Kidney capillary endothelial cell (primary cell): ENCODE data around the gene GOLGA8B.
"Not testable (repeated sequence)": the region's sequence is repeated elsewhere in the genome, so short reads cannot be mapped to it uniquely, and the experiment has no call there.

Experiments
- DNase-seq: peaks from one replicate; pipeline ENCODE4 v3.0.0-alpha.2; 2018; ENCODE audit warnings: low spot score

Gene GOLGA8B, protein sequence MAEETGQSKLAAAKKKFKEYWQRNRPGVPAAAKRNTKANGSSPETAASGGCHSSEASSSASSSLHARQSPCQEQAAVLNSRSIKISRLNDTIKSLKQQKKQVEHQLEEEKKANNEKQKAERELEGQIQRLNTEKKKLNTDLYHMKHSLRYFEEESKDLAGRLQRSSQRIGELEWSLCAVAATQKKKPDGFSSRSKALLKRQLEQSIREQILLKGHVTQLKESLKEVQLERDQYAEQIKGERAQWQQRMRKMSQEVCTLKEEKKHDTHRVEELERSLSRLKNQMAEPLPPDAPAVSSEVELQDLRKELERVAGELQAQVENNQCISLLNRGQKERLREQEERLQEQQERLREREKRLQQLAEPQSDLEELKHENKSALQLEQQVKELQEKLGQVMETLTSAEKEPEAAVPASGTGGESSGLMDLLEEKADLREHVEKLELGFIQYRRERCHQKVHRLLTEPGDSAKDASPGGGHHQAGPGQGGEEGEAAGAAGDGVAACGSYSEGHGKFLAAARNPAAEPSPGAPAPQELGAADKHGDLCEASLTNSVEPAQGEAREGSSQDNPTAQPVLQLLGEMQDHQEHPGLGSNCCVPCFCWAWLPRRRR

DNA sequence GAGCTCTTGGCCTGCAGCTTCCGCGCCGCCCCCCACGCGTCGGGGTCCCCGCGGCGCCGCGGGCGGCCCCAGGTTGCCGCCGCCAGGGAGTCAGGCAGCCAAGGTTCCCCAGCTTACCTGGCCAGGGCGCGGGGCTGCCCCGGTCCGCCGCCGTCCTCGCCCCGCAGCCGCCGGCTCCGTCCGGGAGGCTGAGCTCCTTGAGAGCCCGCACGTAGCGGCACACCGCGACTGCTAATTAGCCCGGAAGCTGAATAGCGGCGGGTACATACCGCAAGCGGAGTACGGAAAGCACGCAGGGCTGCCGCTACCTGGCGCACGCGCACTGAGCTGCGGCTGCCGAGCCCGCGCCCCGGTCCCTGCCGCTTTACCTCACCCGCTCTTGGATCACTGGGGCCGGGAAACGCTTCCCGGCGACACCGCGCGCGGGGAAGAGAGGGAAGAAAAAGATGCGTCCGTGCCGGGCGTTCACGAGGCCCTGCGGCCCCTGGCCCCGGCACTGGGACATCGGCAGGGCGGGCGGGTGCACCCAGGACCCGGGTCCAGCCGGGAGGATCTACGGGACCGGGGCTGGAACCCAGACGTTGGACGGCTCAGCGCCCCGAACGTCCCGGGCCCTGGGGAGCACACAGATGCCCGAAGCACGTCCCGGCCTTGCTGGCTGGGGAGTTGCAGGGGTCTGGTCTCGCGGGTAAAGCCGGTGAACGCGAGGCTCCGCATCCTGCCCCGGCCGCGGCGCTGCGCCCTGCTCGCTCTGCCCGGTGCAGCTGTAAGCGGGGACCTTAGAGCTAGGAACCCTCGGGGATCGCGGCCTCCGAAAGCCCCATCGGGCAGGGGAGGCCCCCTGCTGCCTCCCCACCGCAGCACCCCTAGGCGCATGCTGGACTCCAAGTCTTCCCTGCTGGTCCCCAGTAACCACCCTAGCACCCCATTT, at the start of gene GOLGA8B:
Gene GOLGA8B, minus strand, starts transcription at position 253 of the 931 bp plus-strand sequence. CDS start 47,739 bp downstream, outside the sequence.
- DNase-seq = no peak

DNA sequence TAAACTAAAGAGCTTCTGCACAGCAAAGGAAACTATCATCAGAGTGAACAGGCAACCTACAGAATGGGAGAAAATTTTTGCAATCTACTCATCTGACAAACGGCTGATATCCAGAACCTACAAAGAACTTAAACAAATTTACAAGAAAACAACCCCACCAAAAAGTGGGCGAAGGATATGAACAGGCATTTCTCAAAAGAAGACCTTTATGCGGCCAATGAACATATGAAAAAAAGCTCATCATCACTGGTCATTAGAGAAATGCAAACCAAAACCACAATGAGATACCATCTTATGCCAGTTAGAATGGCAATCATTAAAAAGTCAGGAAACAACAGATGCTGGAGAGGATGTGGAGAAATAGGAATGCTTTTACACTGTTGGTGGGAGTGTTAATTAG, 49.7 kb upstream of the GOLGA8B start:
- not testable (repeated sequence) for DNase-seq

DNA sequence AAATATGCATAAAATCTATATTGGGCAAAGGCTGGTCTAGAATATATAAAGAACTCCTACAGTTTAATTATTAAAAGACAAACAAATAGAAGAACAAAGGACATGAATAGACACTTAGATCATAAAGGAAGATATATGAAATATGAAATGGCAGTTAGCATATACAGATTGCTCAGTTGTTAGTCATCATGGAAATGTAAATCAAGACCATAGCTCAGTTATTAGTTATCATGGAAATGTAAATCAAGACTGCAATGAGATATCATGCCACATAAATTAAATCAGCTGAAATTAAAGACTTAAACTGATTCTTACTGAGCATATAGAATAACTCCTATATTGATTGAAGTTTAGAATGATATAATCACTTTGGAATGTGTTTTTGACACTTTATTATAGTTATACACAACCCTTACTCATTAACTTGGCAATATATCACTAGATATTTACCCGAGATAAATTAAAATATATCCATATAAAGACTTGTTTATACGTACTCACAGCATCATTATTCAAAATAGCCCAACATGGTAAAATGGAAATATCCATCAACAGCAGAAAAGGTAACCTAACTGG, 45.2 kb upstream of the GOLGA8B start:
- peak; percentile 64 for DNase-seq

DNA sequence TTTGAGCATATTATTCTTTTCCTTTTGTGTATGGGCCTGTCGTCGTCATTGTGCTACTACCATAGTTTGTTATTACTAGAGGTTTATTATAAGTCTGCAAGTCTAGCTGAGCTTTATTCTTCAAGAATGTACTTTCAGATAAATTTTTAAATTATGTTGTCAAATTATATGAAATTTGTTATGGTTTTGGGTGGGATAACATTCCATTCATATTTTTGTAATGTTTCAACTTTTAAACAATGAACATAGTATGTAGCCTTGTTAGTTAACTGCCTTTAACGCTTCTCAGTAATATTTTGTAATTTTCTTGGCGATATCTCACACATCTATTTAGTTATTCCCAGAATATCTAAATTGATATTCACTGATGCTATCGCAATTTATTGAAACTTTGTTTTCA, 41.6 kb upstream of the GOLGA8B start:
- no peak for DNase-seq

DNA sequence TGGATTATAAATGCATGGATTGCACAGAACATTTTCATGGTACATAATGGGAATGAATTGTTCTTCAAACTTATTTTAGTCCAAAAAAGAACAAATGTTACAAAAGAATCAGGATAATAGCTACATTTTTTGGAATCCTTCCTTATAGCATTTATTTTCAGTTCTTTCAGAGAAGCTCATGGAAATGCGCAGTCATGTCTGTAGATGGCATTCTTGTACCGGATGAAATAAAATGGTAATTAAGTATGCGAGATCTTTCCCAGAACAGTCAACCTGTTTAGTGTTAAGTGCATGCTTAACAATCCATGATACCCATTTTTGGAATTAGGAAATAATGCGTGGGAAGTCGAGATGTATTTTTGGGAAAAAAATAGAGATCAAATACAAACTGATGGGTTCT, 38.2 kb upstream of the GOLGA8B start:
- peak; percentile 61 for DNase-seq

DNA sequence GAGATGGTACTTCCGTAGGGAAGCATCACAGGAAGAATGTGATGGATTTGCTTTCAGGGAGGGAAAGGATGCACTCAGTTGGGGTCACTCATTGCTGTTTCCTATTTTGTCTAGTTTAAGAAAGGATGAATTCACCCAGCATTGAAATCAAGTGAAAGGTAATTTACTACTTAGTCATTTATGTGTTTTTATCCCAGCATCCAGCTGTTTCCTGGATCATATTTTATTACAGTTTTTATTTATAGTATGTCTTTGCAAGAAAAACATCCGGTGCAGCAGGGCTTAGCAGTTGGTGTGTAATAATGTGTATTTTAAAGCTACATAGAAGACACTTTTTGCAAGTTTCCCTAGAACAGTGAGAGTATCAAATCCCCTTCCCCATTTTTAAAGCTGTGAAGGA, 37.4 kb upstream of the GOLGA8B start:
- peak; percentile 77 for DNase-seq

DNA sequence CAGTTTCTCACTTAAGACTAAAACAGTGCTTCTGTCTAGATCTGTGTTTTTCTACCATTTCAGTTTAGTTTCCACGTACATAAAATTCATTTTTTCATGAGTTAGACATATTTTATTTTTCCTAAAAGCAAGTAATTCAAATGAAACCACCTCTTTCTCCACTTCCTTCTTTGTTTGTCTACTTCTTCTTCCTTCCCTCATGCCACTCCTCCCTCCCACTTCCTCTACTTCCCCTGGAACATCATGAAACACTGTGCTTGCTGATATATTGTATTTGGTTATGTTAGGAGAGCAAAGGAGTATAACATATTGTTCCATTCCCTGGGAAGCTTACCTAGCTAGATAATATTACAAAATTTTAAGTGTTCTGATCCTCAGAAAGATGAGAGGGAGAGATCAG, 36.7 kb upstream of the GOLGA8B start:
- no peak for DNase-seq

DNA sequence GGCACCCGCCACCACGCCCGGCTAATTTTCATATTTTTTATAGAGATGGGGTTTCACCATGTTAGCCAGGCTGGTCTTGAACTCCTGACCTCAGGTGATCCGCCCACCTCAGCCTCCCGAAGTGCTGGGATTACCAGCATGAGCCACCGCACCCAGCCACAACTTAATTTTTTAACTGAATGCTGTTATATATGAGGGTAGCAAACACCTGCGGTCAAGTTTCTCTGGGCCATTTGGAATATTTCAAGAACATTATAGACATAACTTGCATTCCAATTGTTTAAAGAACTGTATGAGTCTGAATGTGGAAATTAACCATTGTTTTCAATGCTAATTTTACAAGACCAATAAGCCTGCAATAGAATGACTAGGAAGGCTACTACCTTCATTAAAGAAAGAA, 35.7 kb upstream of the GOLGA8B start:
- DNase-seq = no peak

DNA sequence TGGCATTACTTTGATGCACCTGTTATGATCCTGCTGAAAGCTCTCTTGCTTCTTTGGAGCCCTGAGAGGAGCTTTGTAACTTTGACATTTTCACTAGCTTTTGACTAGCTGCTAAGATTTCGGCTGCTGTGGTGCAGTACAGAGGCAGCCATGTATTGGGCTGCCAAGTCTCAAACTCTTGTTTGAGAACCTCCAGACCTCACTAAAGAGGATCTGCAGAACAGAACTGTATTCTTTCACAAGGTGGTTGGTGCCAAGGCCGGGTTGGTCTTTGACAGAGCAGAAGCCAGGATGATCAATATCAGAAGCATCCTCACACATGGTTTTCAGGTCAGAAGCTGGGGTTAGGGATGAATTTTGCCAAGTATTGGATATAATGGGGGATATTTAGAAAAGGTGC, 34.6 kb upstream of the GOLGA8B start:
- DNase-seq = no peak

DNA sequence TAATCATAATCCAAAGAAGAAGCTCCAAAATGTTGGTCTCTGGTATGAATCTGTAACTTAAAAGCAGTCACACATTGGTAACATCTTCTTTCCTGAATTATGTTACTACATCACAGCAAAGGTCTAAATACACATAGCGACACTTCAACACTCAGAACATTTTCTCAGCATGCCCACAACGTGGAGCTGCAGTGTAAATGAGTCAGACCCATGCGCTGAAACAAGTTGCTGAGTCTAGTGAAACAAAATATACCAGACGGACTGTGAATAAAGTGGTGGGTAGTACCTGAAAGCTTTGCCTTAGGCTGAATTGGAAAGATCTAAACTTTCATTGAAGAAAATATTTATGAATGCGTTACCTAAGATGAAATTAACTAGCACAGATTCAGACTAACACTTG, 33.2 kb upstream of the GOLGA8B start:
- peak; percentile 34 for DNase-seq

DNA sequence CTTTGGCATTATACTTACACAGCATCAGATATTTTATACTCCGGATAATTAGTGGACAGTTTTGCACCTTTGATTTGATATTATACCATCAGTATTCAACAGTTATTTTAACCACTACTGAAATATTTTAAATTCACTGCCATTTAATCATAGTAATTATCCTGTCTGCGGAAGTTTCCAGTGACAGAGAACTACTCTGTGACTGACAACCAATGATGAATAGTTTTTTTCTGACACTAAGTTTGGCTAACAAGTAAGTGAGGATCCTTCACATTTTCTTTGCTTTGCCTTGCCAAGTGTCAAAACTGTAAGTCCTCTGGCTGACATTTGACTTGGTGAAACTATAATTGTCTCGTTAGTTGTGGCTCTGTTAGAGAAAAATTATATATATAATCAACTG, 30.5 kb upstream of the GOLGA8B start:
- no peak for DNase-seq

DNA sequence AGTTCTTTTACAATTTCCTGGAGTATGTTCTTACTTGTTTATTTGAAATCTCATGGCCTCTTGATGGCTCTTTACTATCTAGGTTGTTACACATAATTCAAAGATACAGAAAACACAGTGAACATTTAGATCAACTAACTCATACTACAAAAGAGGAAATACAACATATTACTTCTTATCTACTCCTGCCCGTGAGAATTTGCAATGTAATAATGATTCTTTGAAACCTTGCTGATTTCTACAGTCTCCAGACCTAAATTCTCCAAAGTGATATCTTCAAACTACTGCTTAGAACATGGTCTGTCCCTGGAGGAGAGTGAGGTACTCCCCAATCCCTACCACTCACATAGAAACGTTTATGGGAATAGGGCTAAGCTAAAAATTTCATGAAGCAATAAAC, 29.9 kb upstream of the GOLGA8B start:
- DNase-seq = no peak

DNA sequence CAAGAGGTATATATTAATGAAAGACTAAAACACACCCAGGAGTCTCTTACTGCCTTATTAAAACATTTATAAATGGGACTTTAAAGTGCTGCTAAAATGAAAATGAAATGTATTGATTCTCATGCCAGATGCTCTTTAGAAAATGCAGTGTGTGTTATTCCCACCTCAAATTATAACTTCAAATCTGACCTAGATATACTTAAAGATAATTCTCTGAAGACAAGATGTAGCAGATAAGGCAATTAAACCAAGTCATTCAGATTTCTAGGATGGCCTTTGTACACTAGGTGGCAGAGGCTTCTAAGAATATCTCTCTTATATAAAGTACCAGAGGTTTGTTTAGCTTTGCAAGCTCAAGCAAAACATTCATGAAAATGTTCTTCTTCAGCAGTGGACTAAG, 26.9 kb upstream of the GOLGA8B start:
- DNase-seq = peak; percentile 31

DNA sequence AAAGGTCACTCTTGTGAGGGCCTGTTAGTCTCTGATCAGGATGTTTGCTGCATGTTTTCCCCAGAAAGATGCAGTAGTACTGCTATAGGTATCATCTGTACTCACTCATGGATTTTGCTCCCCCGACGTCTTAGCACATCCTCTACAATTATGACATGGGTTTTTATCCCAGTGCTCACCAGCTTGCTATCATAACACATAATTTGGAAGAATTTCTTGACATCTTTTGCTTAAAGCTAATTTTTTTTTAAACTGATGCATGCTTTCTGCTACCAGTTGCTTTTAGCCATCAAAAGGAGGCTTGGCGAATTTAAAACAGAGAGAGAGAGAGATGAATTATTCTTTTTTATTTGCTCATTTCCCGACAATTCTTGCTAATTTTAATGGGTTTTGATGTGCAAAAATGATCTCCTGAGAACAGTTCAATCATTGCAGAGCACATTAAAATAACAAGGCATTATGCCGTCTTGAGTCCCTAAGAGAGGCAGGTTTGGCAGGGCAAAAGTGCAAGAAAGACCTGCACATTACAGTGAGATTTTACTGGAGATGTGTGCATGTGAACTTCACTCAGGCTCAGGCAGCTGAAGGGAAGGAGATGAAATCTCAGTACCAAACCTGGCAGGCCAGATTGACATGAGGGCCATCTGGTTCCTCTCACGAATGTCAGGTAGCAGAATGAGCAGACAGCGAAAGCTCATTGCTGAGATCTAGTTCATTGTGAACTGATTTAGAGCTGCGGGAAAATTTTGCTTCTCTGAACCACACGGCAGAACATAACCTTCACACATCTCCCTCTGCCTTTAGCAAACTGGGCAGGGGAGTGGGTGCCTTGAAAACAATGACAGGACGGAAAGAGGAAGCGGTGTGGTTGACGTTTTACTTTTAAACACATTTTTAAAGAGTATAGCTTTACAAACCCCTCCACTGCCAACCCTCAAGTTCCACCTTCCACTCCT, 25.9 kb upstream of the GOLGA8B start:
- DNase-seq = no peak

DNA sequence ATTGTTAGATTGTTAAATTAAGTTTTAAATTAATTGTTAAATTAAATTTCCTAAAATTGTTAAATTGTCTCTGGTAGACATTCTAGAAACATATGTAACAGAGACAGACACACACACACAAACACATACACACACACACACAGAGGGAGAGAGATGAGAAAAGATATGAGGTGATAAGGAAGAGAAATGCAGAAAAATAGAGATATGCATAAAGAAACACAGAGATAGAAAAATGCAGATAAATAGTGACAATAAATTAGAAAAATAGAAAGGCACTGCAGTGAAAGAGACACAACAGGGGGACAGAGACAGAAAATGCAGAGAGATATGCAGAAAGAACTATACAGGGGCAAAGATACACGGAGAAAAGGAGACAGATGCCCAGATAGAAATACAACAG, 25.1 kb upstream of the GOLGA8B start:
- DNase-seq = no peak

DNA sequence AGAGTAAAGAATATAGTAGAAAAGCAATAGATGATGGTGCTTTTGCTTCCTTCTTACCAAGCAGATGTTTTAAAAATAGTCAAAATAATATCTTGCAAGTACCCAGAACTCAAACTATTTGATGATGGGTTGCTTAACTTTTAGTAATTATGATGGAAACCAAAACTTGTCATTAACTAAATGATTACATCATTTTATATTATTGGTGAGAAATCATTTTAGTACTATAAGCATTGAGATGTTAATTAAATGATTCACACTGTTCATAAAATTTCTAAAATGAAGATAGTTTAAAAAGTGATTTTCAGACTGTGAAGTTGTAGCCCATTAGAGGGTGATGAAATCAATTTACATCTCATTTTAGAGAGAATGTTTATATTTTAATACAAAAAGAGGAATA, 24.4 kb upstream of the GOLGA8B start:
- no peak for DNase-seq

DNA sequence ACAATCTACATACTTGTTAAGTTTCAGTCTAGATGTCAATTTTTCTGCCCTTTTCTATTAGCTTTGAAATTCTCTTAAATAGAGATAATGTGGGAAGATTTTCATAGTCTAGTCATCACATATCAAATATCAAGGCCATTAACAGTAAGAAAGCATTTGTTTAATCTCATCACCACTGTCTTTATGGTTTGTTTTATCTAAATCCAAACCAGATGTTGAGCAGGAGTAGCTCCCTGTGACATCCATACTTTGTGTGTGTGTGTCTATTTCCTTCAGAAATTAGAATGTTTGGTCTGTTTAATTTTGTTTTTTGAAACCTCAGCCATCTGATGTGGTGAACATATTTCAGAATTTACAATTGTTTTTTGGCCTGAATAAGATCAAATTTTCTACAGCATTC, 23.1 kb upstream of the GOLGA8B start:
- no peak for DNase-seq

DNA sequence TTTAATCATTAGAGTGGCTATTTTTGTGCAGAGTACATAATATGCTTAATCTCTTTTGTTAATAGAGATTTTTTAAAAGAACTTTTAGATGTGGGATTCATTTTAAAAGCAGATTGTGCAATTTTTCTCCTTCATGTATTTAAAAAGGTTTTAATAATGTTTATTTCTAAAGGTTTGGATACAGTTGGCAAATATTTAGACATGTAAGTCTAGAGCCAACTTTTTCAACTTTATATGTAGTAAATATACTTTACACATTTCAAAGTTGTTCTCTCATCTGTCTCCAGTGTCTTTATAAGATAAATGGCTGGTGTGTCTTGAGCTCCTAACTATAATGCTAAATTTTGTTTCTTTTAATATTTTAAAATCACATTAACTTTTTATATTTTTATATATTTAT, 22.7 kb upstream of the GOLGA8B start:
- DNase-seq = no peak

DNA sequence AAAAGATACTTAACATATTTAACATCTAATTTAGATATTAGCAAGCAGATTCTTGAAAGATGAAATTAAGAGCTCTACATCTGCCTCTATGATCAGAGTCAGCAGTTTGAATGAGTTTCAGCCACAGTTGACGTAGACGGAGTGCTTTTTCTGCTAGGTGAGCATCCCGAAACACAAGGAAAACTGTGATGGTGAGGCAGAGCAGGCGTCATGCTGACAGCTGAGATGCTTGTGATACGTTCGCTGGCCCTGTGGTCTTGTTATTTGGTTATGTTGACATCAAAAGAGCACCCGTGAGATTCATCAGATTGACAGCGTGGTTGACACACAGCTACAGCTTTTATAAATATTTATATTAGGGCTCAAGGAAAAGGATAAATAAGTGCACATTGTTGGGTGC, 19.6 kb upstream of the GOLGA8B start:
- no peak for DNase-seq

DNA sequence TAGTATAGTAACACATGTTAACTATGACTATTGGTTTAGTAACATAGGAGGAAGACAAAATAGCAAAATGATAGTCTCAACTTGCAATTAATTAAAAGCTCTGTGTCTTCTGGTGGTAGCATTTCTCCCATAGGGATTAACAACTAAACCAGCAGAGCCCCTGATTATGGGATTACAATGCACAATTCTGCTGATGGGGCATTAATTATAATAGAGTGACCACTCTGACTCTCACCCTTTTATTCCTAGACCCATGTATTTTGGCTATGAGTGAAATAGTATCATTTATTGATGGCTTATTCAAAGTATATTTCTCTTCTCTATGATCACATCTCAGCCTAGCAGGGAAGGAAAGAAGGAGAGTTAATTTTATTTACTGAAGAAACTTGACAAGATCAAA, 17.5 kb upstream of the GOLGA8B start:
- DNase-seq = no peak
